Measurements from ENCODE around the gene RNF43. TPM values are rescaled to one million over a fixed set of nuclear protein-coding genes. Genes with fewer than 3 reads are reported as not detected.
A peak's percentile ranks its signal among the peaks of the same experiment; 100 is the strongest.

The RNF43 gene
- total and polyA plus RNA-seq, 2 of the 13 experiments (the other 11 are each of a cell fraction or from before 2014, with no cell fraction given): 31.0 to 53.4 TPM

DNA sequence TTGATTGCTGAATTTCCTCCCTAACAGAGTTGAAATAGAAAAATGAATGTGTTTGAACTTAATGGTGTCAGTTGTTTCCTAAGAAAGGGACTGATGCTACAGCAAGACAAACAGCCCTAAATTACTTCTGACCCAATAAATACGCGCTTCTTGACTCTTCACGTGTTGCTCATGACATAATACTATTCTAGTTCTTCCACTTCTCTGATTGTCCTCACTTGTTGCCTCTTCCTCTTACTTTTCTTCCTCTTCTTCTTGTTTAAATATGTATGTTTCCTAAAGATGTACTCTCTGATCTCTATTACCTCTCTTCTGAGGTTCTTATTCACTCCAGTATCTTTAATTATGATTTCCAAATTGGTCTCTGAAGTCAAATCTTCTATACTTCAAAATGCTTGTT lies 32.4 kb downstream of the RNF43 start:
- no peak overlapping the region for H2AFZ ChIP-seq (ENCODE audit: low read length)
- no peaks in the 10 kb centered on the region for H4K20me1 ChIP-seq (ENCODE audit: insufficient read depth, low read length)
- ChIA-PET CTCF (ENCODE audit: low intra/inter-chr PET ratio, low total read pairs) (no interaction called here), POLR2A (interaction anchor here (1.5 to 9.7 kb wide), 5 partner anchors 17 to 63 kb away, joined by 3 to 458 read pairs (median 145); partner anchors contain the start of genes RNF43 and SUPT4H1)
- peak overlapping the region; percentile 93 for H3K27ac ChIP-seq (ENCODE audit: extremely low read length, insufficient read depth, low read length)
- H3K36me3 ChIP-seq (replicated peaks in 1 of 2; ENCODE audit: control insufficient read depth in 1 of 2, insufficient read depth in 2 of 2, low read length in 2 of 2): peaks cover 4 to 32% of the 10 kb centered on the region in 2 experiments; a peak in 4 of 5 replicates
- ATAC-seq: no peak
- peaks cover 98% of the 10 kb centered on the region for H3K79me2 ChIP-seq (ENCODE audit: insufficient read depth, low read length)
- BruUV-seq (replicated peaks): no TSS peak
- H3K9ac ChIP-seq (ENCODE audit: insufficient read depth, low read depth, low read length): peak overlapping the region; percentile 72
- H3K9me3 ChIP-seq (ENCODE audit: low read length): no peaks in the 10 kb centered on the region
- TF ChIP-seq RBFOX2 (IDR thresholded peaks at IDR 0.05; ENCODE audit: low read depth, low read length) (peak; percentile 27; the same call in 1 of the 2 replicates), RBM22 (optimal IDR thresholded peaks at IDR 0.05; ENCODE audit: low read length) (peak; percentile 8), SMAD9 (CRISPR knock-in tag; IDR thresholded peaks at IDR 0.05) (no peak), KDM6A (CRISPR knock-in tag; IDR thresholded peaks at IDR 0.05; ENCODE audit: low read depth) (no peak), THYN1 (CRISPR knock-in tag; IDR thresholded peaks at IDR 0.05; ENCODE audit: borderline replicate concordance, low read depth) (no peak), NFE2 (CRISPR knock-in tag; IDR thresholded peaks at IDR 0.05) (no peak), AGO2 (optimal IDR thresholded peaks at IDR 0.05; ENCODE audit: low read depth, low read length) (peak; percentile 68), POLR2AphosphoS2 (IDR thresholded peaks at IDR 0.05; ENCODE audit: low read depth, low read length) (no peak), DMAP1 (CRISPR knock-in tag; IDR thresholded peaks at IDR 0.05) (no peak), STAT6 (CRISPR knock-in tag; IDR thresholded peaks at IDR 0.05; ENCODE audit: borderline replicate concordance) (no peak)
- DNase-seq (ENCODE audit: low spot score): no peak
- no peak for FAIRE-seq
- H3K4me1 ChIP-seq (ENCODE audit: insufficient read depth, low read length): peaks cover 100% of the 10 kb centered on the region
- 87% methylated on average over 3 of the region's 3 CpGs for WGBS (ENCODE audit: low lambda C conversion rate)
- H3K27me3 ChIP-seq (ENCODE audit: control insufficient read depth in 1 of 2, insufficient read depth in 2 of 2, low read length in 2 of 2): no peaks in the 10 kb centered on the region
- in situ Hi-C loops (cut with HindIII; ENCODE audit: extremely low pct_ligation_motif_present, low pct_unique_long_range_greater_than_20kb) (no loop called here), intact Hi-C loops (cut with micrococcal nuclease; ENCODE audit: unreplicated experiment) (no loop called here)
- H3K4me3 ChIP-seq (replicated peaks in 1 of 3; ENCODE audit: insufficient read depth in 1 of 3, low read depth in 2 of 3, low read length in 3 of 3): peak overlapping the region in 1 of 3 experiments; percentile 10; a peak in 1 of 6 replicates
- peak overlapping the region; percentile 32 for H3K4me2 ChIP-seq (ENCODE audit: low read depth, low read length)
